Vagina (tissue), 2 donors: ENCODE results near the gene NFYC.

Experiments
- CTCF ChIP-seq, 3 experiments: fragments of 450-650 bp in 2 of 3; fragments of 200-600 bp in 1 of 3; sonication (generic) in 1 of 3; IDR thresholded peaks; one replicate each; pipeline ENCODE4 v1.5.1; 2017 to 2019; ENCODE audit warnings: antibody characterized with exemption in 3 of 3, mild to moderate bottlenecking in 2 of 3, moderate library complexity in 2 of 3
- POLR2AphosphoS5 ChIP-seq, 2 donors: sonication (generic); formaldehyde crosslinking; IDR thresholded peaks; one replicate each; pipeline ENCODE4 v1.9.0; 2017; ENCODE audit warnings: antibody characterized with exemption in 2 of 2, mild to moderate bottlenecking in 2 of 2, low read depth in 1 of 2; ENCODE audit not compliant: insufficient read depth in 1 of 2

GRCh38 chr1:40649592-40649930 lies 41.9 kb upstream of the NFYC start:
- no peak for TF ChIP-seq CTCF (IDR thresholded peaks at IDR 0.05)
- no peak for TF ChIP-seq POLR2AphosphoS5 (IDR thresholded peaks at IDR 0.05; ENCODE audit: insufficient read depth in 1 of 2, low read depth in 1 of 2)
